ENCODE results near the gene SMOC2.
"Not testable (repeated sequence)": the region's sequence is repeated elsewhere in the genome, so short reads cannot be mapped to it uniquely, and the experiment has no call there.

The SMOC2 gene

DNA sequence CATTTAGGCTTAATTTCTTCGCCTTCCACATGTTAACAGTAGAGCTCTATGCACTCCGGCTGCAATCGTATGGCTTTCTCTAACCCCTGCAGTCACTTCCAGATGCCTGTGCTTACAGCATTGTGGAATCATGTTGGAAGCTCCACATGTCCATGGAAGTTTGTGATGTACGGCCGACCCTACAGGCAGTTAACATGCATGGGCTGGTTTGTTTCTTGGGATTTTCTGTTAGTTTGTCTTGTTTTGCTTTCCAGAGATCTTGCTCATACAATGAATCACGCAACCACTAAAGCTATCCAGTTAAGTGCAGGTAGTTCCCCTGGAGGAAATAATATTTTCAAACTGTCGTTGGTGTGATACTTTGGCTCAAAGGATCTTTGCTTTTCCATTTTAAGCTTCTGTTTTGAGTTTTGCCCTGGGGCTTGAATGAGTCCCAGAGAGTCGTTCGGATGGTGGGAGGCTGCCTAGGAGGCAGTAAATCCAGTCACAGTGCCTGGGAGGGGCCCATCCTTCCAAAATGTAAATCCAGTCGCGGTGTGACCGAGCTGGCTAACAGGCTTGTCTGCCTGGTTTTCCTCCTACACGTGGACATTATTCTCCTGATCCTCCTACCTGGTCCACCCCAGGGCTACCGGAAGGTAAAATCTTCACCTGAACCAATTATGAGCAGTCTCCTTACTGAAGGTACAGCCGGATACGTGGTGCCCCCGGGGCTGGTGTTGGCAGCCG is 225.9 kb downstream of the SMOC2 start:
- no peak for DNase-seq

DNA sequence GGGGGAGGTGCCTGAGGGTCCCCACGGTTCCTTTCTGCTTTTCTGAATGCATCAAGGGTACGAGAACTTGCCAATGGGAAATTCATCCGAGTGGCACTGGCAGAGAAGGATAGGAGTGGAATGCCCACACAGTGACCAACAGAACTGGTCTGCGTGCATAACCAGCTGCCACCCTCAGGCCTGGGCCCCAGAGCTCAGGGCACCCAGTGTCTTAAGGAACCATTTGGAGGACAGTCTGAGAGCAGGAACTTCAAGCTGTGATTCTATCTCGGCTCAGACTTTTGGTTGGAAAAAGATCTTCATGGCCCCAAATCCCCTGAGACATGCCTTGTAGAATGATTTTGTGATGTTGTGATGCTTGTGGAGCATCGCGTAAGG is 226.4 kb downstream of the SMOC2 start:
- DNase-seq, result no peak

DNA sequence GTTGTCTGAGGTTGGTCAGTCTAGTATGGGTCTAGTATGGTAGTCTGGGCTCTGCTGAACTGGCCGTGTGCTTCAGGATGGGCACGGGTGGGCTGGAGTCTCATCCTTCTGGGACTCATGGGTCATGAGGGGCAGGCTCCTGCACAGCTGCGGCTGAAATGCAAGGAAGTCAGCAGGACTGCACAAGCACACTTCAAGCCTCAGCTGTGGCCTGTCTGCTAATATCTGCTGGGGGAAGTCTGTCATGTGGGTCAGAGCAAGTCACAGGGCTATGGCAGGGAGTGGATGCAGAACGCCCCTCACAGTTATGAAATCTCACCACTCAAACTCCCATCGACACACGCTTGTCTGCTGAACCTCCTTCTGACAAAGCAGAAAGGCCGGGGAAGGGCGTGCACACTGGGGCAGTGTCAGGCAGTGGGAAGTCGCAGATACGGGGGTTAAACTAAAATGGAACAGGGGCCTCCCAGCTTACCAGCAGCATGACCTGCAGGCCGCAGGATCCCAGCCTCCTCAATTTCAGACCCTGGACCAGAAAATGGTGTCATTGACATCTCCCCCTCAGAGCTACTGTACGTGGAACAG is 229.5 kb downstream of the SMOC2 start:
- DNase-seq, result no peak

DNA sequence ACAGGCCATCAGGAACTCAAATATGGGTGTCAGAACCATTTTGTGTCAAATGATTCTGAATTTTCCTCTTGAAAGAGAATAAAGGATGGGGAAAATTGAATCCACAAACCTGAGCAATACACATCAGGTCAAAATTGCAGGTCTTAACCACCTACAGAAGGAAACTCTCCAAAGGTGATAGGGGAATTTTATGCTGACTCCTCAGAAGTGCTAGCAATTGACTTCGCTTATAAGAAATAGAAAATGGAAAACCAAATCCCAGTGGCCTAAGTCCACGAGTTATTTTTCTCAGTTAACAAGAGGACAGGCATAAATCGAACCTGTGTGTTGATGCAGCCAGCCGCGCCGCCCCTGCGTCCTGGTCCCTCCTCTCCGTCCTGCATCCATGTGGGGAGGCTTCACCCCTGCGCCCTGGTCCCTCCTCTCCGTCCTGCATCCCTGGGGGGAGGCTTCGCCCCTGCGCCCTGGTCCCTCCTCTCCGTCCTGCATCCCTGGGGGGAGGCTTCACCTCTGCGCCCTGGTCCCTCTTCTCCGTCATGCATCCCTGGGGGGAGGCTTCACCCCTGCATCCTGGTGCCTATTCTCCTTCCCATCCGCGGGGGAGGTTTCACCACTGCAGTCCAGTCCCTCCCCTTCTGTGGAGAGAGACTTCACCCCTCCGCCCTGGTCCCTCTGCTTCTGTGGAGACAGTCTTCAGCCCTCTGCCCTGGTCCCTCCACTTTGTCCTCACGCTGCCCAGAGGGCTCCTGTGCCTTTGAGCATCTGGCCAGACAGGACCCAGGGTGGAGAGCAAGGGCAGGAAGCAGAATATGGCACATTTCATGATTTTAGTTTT is 230.3 kb downstream of the SMOC2 start:
- DNase-seq, result no peak

DNA sequence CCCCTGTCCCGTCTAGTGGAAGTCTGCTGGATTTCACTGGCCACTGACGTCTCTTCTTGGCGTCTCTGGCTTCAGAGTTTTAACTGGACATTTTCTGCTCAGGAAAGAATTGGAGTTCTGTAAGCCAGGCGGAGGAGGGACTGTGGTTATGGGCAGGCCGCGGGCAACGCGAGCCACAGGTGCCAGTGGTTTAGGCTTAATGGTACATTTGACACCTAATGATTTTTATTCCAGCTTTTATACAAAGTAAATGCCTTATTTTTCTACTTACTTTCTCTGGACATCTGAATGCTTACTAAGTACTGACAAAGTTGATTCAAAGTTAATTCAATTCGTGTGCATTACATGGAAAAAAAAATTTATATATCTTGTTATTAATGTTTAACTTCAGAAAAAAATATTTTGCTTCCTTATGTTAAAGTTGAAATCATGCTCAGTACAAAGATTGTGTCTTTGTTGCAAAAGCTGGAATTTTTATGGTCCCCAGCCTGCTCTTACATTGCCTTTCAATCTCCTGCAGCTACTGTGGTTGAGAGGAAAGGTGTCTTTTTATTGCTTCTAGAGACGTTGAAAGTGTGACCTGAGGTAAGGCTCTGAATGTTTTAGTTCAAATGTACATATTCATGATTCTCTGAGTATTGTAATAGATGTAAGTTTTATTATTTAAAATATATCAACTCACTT is 231.0 kb downstream of the SMOC2 start:
- no peak for DNase-seq

DNA sequence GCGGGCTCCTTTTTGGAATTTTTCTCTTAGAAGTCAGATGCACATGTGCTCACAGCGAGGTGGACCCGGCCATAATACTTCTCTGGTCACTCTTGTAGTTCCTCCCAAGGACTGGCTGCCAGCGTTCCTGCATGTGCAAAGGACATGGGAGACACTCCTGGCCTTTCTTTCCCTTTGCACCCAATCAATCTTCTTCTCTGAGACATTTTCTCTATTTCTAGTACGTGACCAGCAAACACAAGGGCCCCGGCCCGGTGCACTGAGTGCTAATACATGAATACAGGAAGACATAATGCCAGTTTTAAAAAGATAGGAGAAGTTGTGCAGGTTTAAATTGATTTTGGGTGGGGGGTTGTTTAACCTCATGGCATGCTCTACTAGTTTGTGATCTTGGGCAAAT is 233.6 kb downstream of the SMOC2 start:
- no peak for DNase-seq

DNA sequence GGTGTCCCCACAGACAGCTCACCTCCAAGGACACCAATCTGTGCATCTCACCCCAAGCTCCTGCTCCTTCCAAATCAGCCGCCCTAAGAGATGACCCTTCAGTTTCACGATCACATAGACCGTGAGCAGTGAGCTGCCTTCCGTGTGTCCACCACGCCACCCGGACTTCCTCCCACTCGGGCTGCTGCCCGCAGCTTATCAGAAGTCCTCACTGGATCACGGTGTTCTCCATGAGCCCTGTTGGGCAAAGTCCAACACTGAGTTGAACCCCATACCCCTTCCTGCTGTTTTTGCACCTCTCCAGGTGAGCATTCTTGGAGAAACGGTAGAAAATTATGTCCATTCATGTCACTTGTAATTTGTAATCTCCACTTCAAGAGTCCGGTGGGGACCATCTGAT is 234.4 kb downstream of the SMOC2 start:
- no peak for DNase-seq

DNA sequence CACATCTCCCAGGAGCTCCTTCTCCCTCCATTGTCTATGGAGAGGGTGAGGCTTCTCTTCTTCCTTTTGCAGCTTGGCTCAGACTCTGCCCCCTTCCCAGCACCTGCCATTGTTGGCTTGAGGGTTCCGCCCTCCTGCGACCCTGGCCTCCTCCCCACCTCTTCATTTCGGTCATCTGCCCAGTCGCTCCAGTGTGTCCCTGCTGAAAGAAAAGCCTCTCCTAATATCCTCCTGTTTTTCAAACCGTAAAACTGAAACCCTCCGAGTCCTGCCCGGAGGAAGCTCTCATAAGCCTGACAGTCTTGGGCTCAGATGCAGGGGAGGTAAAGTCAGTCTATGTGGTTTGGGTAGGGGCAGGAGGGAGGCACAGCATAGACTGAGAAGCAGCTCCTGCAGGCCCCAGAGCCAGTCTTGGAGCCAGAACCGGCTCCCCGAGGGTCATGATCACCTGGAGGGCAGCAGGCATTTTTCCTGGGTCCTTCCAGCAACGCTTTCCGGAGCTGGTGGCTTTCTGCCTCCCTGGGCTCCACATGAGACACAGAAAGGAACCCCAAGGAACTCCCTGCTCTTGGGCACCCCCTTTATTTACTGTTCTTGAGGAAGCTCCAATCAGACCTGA is 235.1 kb downstream of the SMOC2 start:
- no peak for DNase-seq

DNA sequence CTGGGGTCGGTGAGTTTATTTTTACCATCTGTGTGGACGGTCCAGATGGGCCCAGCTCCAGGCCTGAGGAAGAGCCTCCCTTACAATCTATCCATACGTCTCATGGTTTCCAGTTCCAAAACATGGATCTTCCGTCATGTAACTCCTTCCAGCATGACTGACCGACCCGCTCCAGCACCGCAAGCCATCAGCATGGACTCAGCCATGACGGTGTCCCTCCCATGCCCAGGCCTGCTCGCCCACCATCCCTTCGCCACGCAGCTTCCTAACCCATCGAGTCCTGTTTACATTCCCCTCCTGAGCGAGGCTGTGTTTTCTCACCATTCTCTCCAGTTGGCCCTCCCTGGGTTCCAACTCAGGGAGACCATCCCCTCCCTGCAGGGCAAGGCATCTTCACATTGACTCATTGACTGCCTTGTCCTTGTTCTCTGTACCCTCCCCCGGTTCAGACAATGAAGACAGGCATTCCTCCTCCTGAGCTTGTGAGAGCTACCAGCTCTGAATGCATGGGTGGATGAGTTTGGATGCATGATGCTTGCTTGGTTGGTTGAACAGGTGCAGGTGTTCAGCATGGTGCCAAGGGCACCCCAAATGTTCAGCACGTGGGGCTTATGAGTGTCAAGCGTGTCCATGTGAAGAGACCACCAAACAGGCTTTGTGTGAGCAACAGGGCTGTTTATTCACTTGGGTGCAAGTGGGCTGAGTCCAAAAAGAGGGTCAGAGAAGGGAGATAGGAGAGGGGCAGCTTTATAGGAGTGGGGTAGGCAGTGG is 235.8 kb downstream of the SMOC2 start:
- DNase-seq, result no peak

DNA sequence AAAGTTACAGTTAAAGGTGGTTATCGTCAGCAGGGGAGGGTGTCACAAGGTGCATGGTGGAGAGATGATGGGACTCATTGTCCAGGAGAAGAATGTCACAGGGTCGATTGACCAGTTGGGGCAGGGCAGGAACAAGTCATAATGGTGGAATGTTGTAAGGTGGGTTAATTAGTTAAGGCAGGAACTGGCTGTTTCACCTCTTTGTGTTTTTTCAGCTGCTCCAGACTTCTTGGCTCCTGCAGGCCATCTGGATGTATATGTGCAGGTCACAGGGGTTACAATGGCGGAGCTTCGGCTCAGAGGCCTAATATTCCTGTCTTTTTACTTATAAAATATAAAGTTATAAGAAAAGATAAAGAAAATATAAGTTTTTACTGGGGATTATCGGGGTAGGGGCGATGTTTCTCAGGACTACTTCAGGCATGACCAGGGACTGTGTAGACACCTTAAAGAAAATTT is 236.4 kb downstream of the SMOC2 start:
- DNase-seq, result not testable (repeated sequence)

DNA sequence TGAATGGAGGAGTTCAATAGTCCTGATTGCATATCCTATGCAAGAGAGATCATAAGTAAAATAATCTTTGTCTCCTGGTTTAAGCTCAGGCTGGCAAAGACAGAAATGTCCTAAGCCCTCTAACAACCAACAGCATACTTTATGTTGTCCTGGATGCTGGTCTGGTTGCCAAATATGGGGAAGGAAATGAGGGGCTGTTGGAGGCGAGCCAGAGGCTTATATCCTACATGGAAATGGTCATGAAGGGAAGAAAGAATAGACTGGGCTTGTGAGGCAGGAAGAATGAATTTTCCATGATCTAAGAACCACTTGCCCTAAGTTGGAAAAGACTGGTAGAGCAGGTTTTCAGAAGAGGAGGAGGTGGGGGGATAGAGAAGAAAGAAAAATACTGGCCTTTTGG is 237.1 kb downstream of the SMOC2 start:
- DNase-seq, result no peak

DNA sequence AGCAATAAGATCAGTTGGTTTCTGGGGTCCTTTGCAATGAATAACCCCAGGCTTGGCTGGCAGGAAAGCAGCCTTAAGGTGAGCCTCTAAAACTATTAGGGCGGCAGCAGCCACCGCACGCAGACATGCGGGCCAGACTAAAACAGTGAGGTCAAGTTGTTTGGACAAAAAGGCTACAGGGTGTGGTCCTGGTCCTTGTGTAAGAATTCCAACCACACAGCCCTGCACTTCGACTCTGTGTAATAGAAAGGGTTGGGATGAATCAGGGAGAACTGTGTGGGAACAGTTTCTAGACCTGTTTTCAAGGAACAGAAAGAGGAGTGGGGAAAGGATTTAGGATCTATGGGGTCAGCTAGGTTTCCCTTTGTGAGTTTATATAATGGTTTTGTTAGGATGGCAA is 237.6 kb downstream of the SMOC2 start:
- no peak for DNase-seq

DNA sequence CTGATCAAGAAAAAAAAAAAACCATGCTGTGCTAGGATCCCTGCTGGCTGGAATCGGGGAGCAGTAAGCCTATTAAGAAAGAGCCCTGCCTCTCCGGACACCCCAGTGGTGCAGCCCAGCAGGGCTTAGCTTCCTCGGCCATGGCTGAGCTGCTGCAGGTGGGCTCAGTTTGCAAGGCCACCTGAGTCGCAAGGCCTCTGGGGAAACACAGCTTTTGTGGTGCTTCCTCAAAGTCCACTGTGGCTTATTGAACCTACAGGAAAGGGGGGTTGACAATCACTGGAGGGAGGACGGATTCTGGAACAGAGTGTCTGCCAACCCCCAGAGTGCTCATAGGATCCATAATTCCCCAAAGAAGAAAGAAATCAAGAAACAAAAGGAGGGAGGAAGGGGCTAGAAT is 240.8 kb downstream of the SMOC2 start:
- DNase-seq, result no peak

DNA sequence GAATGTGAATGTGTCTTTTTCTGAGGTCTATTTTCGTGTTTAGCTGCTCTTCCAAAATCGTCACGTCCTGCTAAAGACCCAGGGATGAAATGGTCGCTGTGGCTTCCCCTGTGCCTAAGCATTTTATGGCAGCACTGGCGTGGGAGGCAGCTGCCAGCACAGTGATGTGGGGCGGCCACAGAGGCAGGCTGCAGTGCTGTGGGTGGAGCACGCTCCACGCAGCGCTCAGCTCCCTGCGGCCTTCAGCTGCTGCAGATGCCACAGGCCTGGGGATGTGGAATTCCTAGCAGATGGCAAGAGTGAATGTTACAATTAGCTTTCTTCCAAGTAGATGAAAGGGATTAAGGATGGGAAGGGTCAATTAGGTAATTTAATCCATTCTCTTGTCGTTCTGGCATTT is 242.6 kb downstream of the SMOC2 start:
- no peak for DNase-seq

DNA sequence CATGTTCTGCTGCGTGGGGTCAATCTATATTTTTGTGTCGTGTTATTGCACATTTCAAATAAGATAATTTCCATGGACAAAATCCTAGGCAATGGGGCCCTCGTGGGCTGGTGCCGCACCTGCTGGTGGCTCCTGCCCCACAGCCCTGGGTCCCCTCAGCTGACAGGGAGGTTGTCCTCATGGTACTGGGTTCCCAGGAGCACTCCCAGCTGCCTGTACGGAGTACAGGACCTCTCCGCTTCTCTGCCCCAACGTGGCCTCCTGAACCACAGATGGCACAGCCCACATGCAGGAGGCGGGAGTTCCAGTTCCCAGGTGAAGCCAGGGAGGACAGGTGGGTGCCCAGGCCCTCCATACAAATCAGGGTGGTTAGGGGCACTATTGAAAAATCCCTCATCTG is 243.5 kb downstream of the SMOC2 start:
- DNase-seq, result no peak

DNA sequence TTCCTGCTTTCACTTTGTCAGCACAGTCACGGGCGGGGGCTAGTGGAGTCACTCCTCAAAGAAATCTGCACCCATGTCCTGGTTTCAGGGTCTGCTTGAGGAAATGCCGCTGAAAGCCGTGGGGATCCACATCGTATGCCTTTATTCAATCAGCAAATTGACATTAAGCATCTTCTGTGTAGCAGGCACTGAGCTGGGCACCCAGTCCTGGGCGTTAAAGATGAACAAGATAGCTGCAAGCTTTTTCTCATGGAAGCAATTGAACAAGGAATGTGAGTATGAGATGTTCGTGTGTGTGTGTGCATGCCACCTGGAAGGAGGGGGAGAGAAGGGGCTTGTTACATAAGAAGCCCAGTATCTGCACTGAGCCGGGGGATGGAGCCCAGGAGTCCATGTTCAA is 243.9 kb downstream of the SMOC2 start:
- no peak for DNase-seq

DNA sequence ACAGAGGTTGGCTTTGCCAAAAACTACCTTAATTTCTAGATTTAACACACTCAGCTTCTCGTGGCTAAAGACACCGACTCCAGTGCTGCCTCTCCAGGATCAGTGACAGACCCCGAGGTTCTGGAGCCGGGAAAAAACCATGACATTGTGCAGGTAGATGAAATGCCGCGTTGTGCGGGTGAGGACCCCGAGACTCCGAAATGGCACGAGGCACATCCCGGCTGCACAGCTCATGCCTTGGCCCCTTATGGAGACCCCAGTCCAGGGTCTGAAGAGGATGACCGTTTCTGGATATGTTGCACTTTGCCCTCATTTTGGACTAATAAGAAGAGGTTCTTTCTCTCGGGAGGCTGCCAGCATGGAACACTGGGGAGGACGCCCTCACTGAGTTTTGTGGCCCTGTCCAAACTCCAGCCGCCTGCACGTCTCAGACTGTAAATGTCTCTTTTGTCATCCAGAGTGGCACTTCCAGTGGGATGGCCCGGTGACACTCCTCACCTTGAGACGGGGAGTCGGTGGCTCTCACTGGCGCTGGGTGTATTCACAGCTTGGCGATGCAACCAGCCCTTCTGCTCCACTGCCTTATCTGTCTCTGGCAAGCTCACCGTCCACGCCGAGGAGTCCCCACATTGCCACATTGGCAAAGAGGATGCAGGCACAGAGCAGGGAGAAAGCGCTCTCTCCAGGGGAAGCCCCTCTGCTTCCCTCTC is 245.2 kb downstream of the SMOC2 start:
- DNase-seq, result no peak

DNA sequence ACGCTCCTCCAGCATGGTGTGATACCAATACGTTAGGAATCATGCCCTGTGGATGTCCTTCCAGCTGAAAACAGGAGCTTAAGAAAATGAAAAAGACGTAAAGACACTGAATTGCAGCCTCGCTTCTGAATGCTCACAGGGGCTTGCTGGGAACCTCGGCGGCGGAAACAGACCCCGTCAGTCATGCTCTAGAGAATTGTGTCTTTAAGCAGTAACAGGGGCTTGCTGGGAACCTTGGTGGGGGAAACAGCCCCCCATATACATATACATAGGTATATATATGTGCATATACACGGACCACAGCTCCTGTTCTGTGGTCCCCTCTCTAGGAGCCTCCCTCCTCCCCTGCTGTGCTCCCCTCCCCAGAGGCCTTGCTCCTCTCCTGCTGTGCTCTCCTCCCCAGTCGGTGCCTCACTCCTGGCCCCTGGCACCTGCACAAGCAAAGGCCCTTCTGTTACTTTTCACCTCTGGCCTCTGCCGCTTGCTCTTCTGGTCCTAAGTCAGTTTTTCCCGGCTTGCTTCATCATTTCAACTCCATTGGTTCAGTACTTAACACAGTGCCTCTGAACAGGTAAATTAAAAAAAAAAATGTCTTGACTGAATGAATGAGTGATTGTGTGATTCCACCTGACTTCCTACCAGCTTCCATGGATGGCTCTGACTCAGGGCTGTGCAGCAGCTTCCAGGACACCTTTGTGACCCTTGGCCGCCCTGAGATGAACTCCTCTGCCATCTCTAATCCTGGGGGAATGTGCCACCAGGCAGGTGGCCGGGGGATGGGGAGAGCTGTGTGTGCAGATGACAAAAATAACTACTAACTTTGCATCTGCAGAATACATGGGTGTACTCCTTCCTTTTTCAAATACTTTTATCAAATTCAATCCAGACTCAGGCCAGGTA is 246.1 kb downstream of the SMOC2 start:
- DNase-seq, result no peak

DNA sequence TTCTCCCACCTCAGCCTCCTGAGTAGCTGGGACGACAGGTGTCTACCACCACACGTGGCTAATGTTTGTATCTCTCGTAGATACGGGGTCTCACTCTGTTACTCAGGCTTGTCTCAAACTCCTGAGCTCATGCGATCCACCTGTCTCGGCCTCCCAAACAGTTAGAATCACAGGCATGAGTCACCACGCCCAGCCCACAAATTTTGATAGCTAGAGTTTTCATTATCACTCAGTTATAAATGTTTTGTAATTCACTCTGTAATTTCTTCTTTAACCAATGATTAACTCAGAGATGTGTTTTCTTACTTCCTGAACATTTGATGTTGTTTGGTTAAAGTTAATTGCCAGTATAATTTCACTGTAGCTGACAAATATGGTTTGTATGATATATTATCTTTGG is 249.3 kb downstream of the SMOC2 start:
- no peak for DNase-seq

DNA sequence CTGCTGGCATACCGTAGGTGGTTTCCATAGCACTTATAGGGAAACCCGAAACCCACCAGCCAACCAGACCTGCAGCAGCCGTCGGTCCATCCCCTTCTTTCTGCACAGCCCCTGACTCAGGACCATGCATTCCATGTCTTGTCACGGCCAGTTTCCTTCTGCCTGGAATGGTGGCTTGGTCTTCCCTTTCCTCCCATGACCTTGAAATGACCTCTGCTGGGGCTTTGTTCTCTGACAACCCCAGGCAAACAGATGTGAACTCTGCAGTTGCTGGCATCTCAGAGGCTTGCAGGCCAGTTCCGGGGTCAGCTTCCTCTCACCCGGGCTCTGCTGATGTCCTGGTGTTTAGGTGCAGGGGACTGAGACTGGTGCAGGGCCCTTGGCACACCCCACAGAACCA is 250.8 kb downstream of the SMOC2 start:
- no peak for DNase-seq

Data from NCI-H187 treated with DMSO at 0.1 percent for 48 hours (cell line).